BE2C (cell line): Measurements from ENCODE around the gene TUBB2B.
A peak's percentile ranks its signal among the peaks of the same experiment; 100 is the strongest.

ENCODE experiments used
- DNase-seq: peaks from one replicate; pipeline ENCODE4 v3.0.0-alpha.2; 2020
- H3K27me3 ChIP-seq: fragments of 250-450 bp; sonication (Bioruptor Pico); 2 replicates; pipeline ENCODE4 v1.5.1; 2020; ENCODE audit warnings: mild to moderate bottlenecking
- H3K36me3 ChIP-seq: fragments of 250-450 bp; sonication (Bioruptor Pico); 2 replicates; pipeline ENCODE4 v1.5.1; 2020; ENCODE audit warnings: mild to moderate bottlenecking
- H3K4me1 ChIP-seq: fragments of 250-450 bp; sonication (Bioruptor Pico); 2 replicates; pipeline ENCODE4 v1.5.1; 2020
- H3K4me3 ChIP-seq: 2 replicates; pipeline ENCODE4 v1.5.1; 2011; ENCODE audit warnings: low read depth, low read length
- H3K9me3 ChIP-seq: fragments of 250-450 bp; sonication (Bioruptor Pico); 2 replicates; pipeline ENCODE4 v1.5.1; 2020
- TF ChIP-seq, protein P1 (sequence below): IDR thresholded peaks from 2 replicates; pipeline ENCODE4 v1.5.1; 2012; ENCODE audit warnings: mild to moderate bottlenecking, low read depth, low read length

TUBB2B gene

DNA sequence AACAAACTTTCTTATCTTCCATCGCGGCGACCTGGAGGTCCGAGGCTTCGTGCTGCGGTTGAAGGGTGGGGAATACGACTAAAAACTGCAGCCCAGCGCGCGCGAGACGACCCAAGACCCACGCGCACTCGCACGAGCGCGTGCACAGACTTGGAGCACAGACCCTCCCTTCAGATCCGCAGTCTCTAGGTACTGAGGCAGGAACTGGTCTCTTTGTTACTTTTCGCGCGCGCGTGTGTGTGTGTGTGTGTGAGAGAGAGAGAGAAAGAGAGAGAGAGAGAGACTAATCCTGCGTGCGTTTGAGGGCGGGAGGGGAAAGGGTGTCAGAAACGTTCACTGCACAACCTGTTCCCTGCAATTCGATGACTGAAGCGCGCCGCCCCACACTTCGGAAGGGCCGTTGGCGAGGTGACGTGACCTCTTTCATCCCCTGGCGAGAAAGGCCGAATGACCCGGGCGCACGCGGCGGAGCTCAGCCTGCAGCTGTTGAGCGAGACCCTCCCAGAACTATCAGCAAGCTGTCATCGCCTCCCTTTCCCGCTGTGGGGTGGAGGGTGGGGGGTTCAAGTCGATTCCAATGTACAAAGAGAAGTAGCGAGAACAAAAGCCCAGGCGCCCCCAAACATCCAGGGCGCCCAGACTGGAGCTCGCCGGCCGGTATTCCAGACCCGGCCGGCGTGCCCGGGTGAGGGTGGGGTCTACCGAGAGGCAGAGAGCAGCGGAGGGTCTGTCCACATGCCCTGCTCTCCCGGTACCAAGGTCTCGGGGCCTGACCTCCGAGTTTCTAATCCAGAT, 1.5 kb upstream of the TUBB2B start:
- Histone ChIP-seq H3K36me3 (peaks cover 12% of the 10 kb centered on the region), H3K9me3 (no peaks in the 10 kb centered on the region), H3K27me3 (peaks cover 17% of the 10 kb centered on the region), H3K4me1 (peaks cover 10% of the 10 kb centered on the region), H3K4me3 (peak overlapping the region; percentile 94)
- DNase-seq = peak; percentile 29
- TF ChIP-seq, protein P1, sequence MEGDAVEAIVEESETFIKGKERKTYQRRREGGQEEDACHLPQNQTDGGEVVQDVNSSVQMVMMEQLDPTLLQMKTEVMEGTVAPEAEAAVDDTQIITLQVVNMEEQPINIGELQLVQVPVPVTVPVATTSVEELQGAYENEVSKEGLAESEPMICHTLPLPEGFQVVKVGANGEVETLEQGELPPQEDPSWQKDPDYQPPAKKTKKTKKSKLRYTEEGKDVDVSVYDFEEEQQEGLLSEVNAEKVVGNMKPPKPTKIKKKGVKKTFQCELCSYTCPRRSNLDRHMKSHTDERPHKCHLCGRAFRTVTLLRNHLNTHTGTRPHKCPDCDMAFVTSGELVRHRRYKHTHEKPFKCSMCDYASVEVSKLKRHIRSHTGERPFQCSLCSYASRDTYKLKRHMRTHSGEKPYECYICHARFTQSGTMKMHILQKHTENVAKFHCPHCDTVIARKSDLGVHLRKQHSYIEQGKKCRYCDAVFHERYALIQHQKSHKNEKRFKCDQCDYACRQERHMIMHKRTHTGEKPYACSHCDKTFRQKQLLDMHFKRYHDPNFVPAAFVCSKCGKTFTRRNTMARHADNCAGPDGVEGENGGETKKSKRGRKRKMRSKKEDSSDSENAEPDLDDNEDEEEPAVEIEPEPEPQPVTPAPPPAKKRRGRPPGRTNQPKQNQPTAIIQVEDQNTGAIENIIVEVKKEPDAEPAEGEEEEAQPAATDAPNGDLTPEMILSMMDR = no peak

DNA sequence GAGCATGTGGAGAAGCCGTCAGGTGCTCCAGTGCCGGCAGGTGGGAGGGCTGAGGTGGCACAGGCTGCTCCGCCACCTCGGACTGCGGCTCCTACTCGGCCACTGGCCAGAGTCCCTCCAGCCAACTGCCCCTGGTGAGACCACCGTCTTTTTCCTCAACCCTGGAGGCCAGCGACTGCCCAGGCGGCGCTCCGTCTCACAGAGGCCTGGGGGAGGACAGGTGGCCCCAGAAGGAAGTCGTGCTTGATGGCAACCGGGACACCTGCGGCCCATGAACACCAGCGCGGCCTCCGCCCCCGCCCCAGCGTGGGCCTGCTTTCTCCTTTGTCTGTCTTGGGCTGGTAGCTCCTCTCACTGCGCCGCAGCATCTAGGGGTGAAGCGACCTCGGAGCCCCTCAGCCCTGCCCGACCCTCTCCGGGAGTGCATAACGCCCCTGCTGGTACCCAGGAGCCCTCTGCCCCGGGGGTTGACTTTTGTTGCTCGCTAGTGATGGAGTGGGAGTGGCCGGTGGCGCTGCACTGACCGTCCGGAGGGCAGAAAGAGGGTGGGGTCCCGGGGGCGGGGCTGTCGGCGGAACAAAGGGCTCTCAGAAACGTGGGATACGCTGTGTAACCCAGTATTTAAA, 706 bp upstream of the TUBB2B start:
- H3K4me3 ChIP-seq = peak overlapping the region; percentile 94
- H3K27me3 ChIP-seq = peaks cover 17% of the 10 kb centered on the region
- no peaks in the 10 kb centered on the region for H3K9me3 ChIP-seq
- peaks cover 6% of the 10 kb centered on the region for H3K4me1 ChIP-seq
- DNase-seq = peak; percentile 58
- H3K36me3 ChIP-seq = peaks cover 15% of the 10 kb centered on the region
- TF ChIP-seq, protein P1 = 0 out of 2 replicates have a peak, but pooled peaks have one; percentile 1

DNA sequence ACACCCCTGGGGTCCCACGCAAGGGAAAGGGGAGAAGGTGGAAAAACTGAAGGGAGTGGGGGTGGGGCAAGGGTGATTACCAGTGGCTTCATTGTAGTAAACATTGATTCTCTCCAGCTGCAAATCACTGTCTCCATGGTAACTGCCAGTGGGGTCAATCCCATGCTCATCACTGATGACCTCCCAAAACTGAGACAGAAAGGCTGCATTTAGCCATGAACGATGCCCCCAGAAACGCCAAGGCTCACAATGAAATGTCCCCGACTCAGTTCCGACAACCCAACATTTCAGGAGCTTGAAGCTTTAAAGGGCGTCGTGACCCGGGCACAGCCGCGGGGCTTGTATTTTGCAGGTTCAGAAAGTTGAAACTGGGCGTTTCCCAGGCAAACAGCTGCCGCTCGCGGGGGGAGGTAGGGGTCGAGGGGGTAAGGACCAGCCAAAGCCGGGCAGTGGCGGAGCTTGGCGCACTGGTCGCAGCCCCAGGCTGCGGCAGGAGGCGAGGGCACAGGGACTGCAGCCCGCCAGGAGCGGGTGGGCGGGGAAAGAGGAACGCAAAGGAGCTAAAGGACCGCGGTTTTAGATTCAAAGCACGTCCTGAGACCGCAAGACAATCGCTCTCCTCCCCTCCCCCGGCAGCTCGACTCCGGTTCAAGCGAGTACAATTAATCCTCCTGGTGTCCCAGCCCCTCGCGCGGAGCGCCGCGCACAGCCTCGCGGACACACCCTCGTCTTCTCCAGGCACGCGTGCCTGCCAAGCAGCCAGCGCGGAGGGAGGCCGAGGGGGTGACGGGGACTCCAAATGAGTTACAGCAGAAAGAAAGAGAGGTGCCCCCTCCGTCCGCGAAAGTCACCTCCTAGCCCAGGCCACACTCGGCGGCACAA, 731 bp downstream of the TUBB2B start:
- DNase-seq = peak; percentile 58
- Histone ChIP-seq H3K27me3 (peaks cover 17% of the 10 kb centered on the region), H3K9me3 (no peaks in the 10 kb centered on the region), H3K4me3 (peak overlapping the region; percentile 94), H3K4me1 (peaks cover 5% of the 10 kb centered on the region; the same call in 1 of the 2 replicates), H3K36me3 (peaks cover 15% of the 10 kb centered on the region)
- TF ChIP-seq, protein P1 = no peak

DNA sequence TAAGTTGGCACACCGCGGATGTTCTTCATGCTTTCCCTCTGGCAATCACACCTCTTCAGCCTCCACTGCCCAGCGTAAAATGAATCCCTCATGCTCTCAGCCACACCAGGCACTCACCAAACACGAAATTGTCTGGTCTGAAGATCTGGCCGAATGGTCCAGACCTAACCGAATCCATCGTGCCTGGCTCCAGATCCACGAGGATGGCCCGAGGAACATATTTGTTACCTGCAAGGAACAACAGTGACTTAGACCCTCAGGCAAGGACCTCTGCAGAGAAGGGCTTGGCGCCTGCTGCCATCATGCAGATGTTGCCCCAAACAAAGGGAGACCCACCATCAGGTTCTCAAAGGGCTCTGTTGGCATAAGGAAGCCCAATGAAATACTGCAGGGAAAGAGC, 1.4 kb downstream of the TUBB2B start:
- no peak for DNase-seq
- Histone ChIP-seq H3K27me3 (peaks cover 17% of the 10 kb centered on the region), H3K4me3 (peak overlapping the region; percentile 94), H3K9me3 (no peaks in the 10 kb centered on the region), H3K36me3 (peaks cover 15% of the 10 kb centered on the region), H3K4me1 (peaks cover 5% of the 10 kb centered on the region; the same call in 1 of the 2 replicates)
- TF ChIP-seq, protein P1 = no peak

DNA sequence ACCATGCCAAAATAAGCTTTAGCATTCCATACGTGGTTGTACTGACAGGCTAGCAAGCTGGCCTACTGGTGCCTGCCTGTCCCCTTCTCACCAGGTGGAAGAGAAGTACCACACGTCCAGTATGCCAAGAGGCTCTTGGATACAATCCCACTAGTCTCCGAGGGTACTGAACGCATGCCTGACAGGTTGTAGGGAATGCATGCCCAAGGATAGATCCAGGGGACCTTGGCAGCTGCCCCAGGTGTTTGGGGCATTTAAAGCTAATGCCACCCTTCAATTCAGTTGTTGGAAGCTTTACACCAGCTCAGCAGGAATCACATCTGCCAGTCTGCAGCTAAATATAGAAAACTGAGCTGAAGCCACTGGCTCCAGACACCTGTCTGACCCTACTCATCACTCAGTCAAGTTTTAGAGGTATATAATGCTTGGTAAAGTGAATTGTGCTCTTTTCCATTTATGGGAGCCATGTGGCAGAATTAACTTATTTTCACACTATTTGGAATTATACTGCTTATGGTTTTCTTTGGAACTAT, 4.9 kb downstream of the TUBB2B start:
- H3K27me3 ChIP-seq = no peaks in the 10 kb centered on the region
- no peaks in the 10 kb centered on the region; the same call in 1 of the 2 replicates for H3K4me1 ChIP-seq
- H3K36me3 ChIP-seq = peaks cover 15% of the 10 kb centered on the region
- DNase-seq = no peak
- no peaks in the 10 kb centered on the region for H3K9me3 ChIP-seq
- no peak overlapping the region for H3K4me3 ChIP-seq
- TF ChIP-seq, protein P1 = no peak
